HepG2 (cell line): ENCODE results near the gene INSR. TPM values are rescaled to one million over a fixed set of nuclear protein-coding genes. Genes with fewer than 3 reads are reported as not detected.

Experiments
- BRD4 ChIP-seq: sonication (generic); formaldehyde crosslinking; IDR thresholded peaks from 2 replicates; pipeline ENCODE4 v1.4.0; 2020; ENCODE audit warnings: missing genetic modification reagents
- FOSL1 ChIP-seq: sonication (generic); formaldehyde crosslinking; IDR thresholded peaks from 2 replicates; pipeline ENCODE4 v1.9.0; 2021; ENCODE audit warnings: missing genetic modification reagents, borderline replicate concordance
- FOXO1 ChIP-seq: sonication (generic); formaldehyde crosslinking; IDR thresholded peaks from 2 replicates; pipeline ENCODE4 v1.4.0; 2020; ENCODE audit warnings: missing genetic modification reagents
- FOXP1 ChIP-seq, 2 experiments: fragments of 450-650 bp in 1 of 2; IDR thresholded peaks; 2 replicates each; pipeline ENCODE4 v1.6.1; 2017 to 2018; ENCODE audit warnings: antibody characterized with exemption in 1 of 2
- HNF4A ChIP-seq: sonication (generic); formaldehyde crosslinking; IDR thresholded peaks from 2 replicates; pipeline ENCODE4 v1.4.0; 2020; ENCODE audit warnings: missing genetic modification reagents
- HNRNPH1 ChIP-seq: fragments of 200-400 bp; formaldehyde crosslinking; optimal IDR thresholded peaks from 2 replicates; pipeline ENCODE3; 2017; ENCODE audit warnings: mild to moderate bottlenecking, low read depth, low read length
- HOXA5 ChIP-seq: sonication (generic); formaldehyde crosslinking; IDR thresholded peaks from 2 replicates; pipeline ENCODE4 v1.4.0; 2020; ENCODE audit warnings: missing genetic modification reagents
- HOXD1 ChIP-seq: sonication (generic); formaldehyde crosslinking; IDR thresholded peaks from 2 replicates; pipeline ENCODE4 v1.5.0; 2020; ENCODE audit warnings: missing genetic modification reagents
- KLF12 ChIP-seq: sonication (generic); formaldehyde crosslinking; IDR thresholded peaks from 2 replicates; pipeline ENCODE4 v1.4.0; 2020; ENCODE audit warnings: missing genetic modification reagents, borderline replicate concordance
- KLF13 ChIP-seq: sonication (generic); formaldehyde crosslinking; IDR thresholded peaks from 2 replicates; pipeline ENCODE4 v1.4.0; 2020; ENCODE audit warnings: mild to moderate bottlenecking, missing genetic modification reagents
- KMT2B ChIP-seq: IDR thresholded peaks from 2 replicates; pipeline ENCODE4 v1.6.1; 2016; ENCODE audit warnings: missing genetic modification reagents, missing compliant biosample characterization
- MEF2D ChIP-seq: sonication (generic); formaldehyde crosslinking; IDR thresholded peaks from 2 replicates; pipeline ENCODE4 v1.5.1; 2020; ENCODE audit warnings: mild to moderate bottlenecking, missing genetic modification reagents
- PCBP1 ChIP-seq: fragments of 200-400 bp; formaldehyde crosslinking; IDR thresholded peaks from 2 replicates; pipeline ENCODE4 v1.6.1; 2017; ENCODE audit warnings: mild to moderate bottlenecking, low read depth, low read length, borderline replicate concordance
- SOX13 ChIP-seq, 3 experiments: fragments of 450-650 bp in 1 of 3; sonication (generic) in 1 of 3; formaldehyde crosslinking in 1 of 3; IDR thresholded peaks in 2 of 3; conservative IDR thresholded peaks in 1 of 3; 2 replicates each; pipeline versions ENCODE4 v1.5.0 to v1.6.1; 2016 to 2020; ENCODE audit warnings: antibody characterized with exemption in 1 of 3, mild to moderate bottlenecking in 1 of 3, missing compliant biosample characterization in 1 of 3, missing genetic modification reagents in 1 of 3, moderate library complexity in 1 of 3
- STAT6 ChIP-seq: sonication (generic); formaldehyde crosslinking; IDR thresholded peaks from 2 replicates; pipeline ENCODE4 v1.4.0; 2020; ENCODE audit warnings: missing genetic modification reagents, mild to moderate bottlenecking, borderline replicate concordance
- ZNF101 ChIP-seq: sonication (generic); formaldehyde crosslinking; IDR thresholded peaks from 2 replicates; pipeline ENCODE4 v1.4.0; 2020; ENCODE audit warnings: mild to moderate bottlenecking, low read depth, missing genetic modification reagents, borderline replicate concordance
- ZNF121 ChIP-seq: sonication (generic); formaldehyde crosslinking; IDR thresholded peaks from 2 replicates; pipeline ENCODE4 v1.5.0; 2020; ENCODE audit warnings: mild to moderate bottlenecking, missing genetic modification reagents
- ZNF251 ChIP-seq: sonication (generic); formaldehyde crosslinking; IDR thresholded peaks from 2 replicates; pipeline ENCODE4 v1.9.0; 2021; ENCODE audit warnings: mild to moderate bottlenecking, missing genetic modification reagents
- ZNF317 ChIP-seq: sonication (generic); formaldehyde crosslinking; IDR thresholded peaks from 2 replicates; pipeline ENCODE4 v1.5.0; 2020; ENCODE audit warnings: mild to moderate bottlenecking, missing genetic modification reagents
- ZNF335 ChIP-seq: sonication (generic); formaldehyde crosslinking; IDR thresholded peaks from 2 replicates; pipeline ENCODE4 v1.4.0; 2020; ENCODE audit warnings: missing genetic modification reagents
- ZNF350 ChIP-seq: sonication (generic); formaldehyde crosslinking; IDR thresholded peaks from 2 replicates; pipeline ENCODE4 v1.4.0; 2020; ENCODE audit warnings: mild to moderate bottlenecking, low read depth, missing genetic modification reagents, borderline replicate concordance
- ZNF446 ChIP-seq: sonication (generic); formaldehyde crosslinking; IDR thresholded peaks from 2 replicates; pipeline ENCODE4 v1.5.0; 2020; ENCODE audit warnings: mild to moderate bottlenecking, missing genetic modification reagents
- ZNF512B ChIP-seq: sonication (generic); formaldehyde crosslinking; IDR thresholded peaks from 2 replicates; pipeline ENCODE4 v1.5.1; 2020; ENCODE audit warnings: missing genetic modification reagents, mild to moderate bottlenecking, borderline replicate concordance
- ZNF547 ChIP-seq: sonication (generic); formaldehyde crosslinking; IDR thresholded peaks from 2 replicates; pipeline ENCODE4 v1.5.1; 2020; ENCODE audit warnings: mild to moderate bottlenecking, missing genetic modification reagents
- ZNF747 ChIP-seq: sonication (generic); formaldehyde crosslinking; IDR thresholded peaks from 2 replicates; pipeline ENCODE4 v1.8.1; 2023; ENCODE audit warnings: missing genetic modification reagents, mild to moderate bottlenecking, borderline replicate concordance
- ZNF878 ChIP-seq: sonication (generic); formaldehyde crosslinking; IDR thresholded peaks from 2 replicates; pipeline ENCODE4 v1.8.1; 2023; ENCODE audit warnings: mild to moderate bottlenecking, missing genetic modification reagents, moderate library complexity
- ZNF879 ChIP-seq: sonication (generic); formaldehyde crosslinking; IDR thresholded peaks from 2 replicates; pipeline ENCODE4 v1.8.1; 2023; ENCODE audit warnings: missing genetic modification reagents
- polyA plus RNA-seq, 8 experiments: library from polyadenylated mRNA; depleted of rRNA in 3 of 8; stranded (reverse) in 7 of 8; unstranded in 1 of 8; fragments of >200 nt; fragmentation: Illumina TruSeq in 4 of 8; extraction: Trizol in 4 of 8; gene quantifications; 2 replicates each; pipeline versions ENCODE4 v1.2.1 to v1.2.3, GENCODE V29; 2011 to 2016; ENCODE audit warnings: low read depth in 4 of 8, missing spikeins in 1 of 8, mixed read lengths in 1 of 8; ENCODE audit not compliant: insufficient read depth in 1 of 8
- total RNA-seq, 5 experiments: library from RNA; depleted of rRNA; stranded (reverse); fragments of >200 nt; fragmentation: Illumina TruSeq; extraction: Trizol; gene quantifications; 2 replicates each; pipeline ENCODE4 v1.2.3, GENCODE V29; 2016; ENCODE audit warnings: low read depth in 1 of 5

INSR gene
- total and polyA plus RNA-seq, 2 of the 13 experiments (the other 11 are each of a cell fraction or from before 2014, with no cell fraction given), result 24.2 to 29.8 TPM

GRCh38 chr19:7197119-7197759 lies 97.0 kb downstream of the INSR start (continued):
- no peak for TF ChIP-seq ZNF879 (CRISPR knock-in tag)
- no peak; the same call in 1 of the 2 replicates for TF ChIP-seq ZNF512B
- TF ChIP-seq FOSL1 (CRISPR knock-in tag), result no peak
- TF ChIP-seq HNRNPH1, result no peak
- TF ChIP-seq KLF13 (CRISPR knock-in tag), result no peak
- no peak for TF ChIP-seq STAT6 (CRISPR knock-in tag)
- no peak for TF ChIP-seq KMT2B (CRISPR knock-in tag)
- no peak for TF ChIP-seq ZNF446 (CRISPR knock-in tag)
- peak; percentile 62; the same call in 1 of the 2 replicates for TF ChIP-seq KLF12
- no peak for TF ChIP-seq ZNF251 (CRISPR knock-in tag)
- TF ChIP-seq ZNF350 (CRISPR knock-in tag), result peak; percentile 50; the same call in 1 of the 2 replicates
- TF ChIP-seq MEF2D (CRISPR knock-in tag), result peak; percentile 79
- no peak for TF ChIP-seq FOXP1 (IDR thresholded peaks at IDR 0.05)
- TF ChIP-seq FOXP1 (CRISPR knock-in tag; IDR thresholded peaks at IDR 0.05), result no peak
- TF ChIP-seq ZNF547 (CRISPR knock-in tag), result 0 out of 2 replicates have a peak, but pooled peaks have one; percentile 10
- TF ChIP-seq PCBP1, result no peak
- TF ChIP-seq ZNF317 (CRISPR knock-in tag), result peak; percentile 69
- TF ChIP-seq HOXA5 (CRISPR knock-in tag), result 0 out of 2 replicates have a peak, but pooled peaks have one; percentile 48
- no peak for TF ChIP-seq ZNF121 (CRISPR knock-in tag)
- TF ChIP-seq HNF4A (CRISPR knock-in tag), result no peak
- no peak for TF ChIP-seq ZNF878 (CRISPR knock-in tag)
- TF ChIP-seq ZNF747 (CRISPR knock-in tag), result 0 out of 2 replicates have a peak, but pooled peaks have one; percentile 17
- TF ChIP-seq BRD4 (CRISPR knock-in tag), result no peak
- no peak for TF ChIP-seq FOXO1 (CRISPR knock-in tag)
- TF ChIP-seq ZNF335 (CRISPR knock-in tag), result no peak
- TF ChIP-seq SOX13 (IDR thresholded peaks at IDR 0.05), result no peak
- no peak for TF ChIP-seq SOX13 (CRISPR knock-in tag; conservative IDR thresholded peaks at IDR 0.05 in 1 of 2, IDR thresholded peaks at IDR 0.05 in 1 of 2)
- TF ChIP-seq HOXD1 (CRISPR knock-in tag), result no peak
- TF ChIP-seq ZNF101 (CRISPR knock-in tag), result no peak
